Peyer's patch (tissue), 4 donors: ENCODE measurements around the gene SMS. TPM values are rescaled to one million over a fixed set of nuclear protein-coding genes. Genes with fewer than 3 reads are reported as not detected.

Experiments used
- DNase-seq, 3 donors: peaks; one replicate each; pipeline ENCODE4 v3.0.0-alpha.2; 2017 to 2019
- H3K27ac ChIP-seq, 4 donors: fragments of 200-600 bp; sonication (generic); one replicate each; pipeline ENCODE4 v1.5.1; 2016 to 2019
- H3K27me3 ChIP-seq, 2 donors: fragments of 200-600 bp; sonication (generic); one replicate each; pipeline ENCODE4 v1.5.1; 2019
- H3K36me3 ChIP-seq, 3 donors: fragments of 200-600 bp; sonication (generic); one replicate each; pipeline ENCODE4 v1.5.1; 2016 to 2019
- H3K4me1 ChIP-seq, 4 donors: fragments of 200-600 bp; sonication (generic); one replicate each; pipeline ENCODE4 v1.5.1; 2016 to 2019
- H3K4me3 ChIP-seq, 4 donors: fragments of 200-600 bp; sonication (generic); 1 replicate in 3 of 4; 2 replicates in 1 of 4; pipeline ENCODE4 v1.5.1; 2016 to 2019; ENCODE audit warnings: mild to moderate bottlenecking in 1 of 4
- H3K9me3 ChIP-seq, 4 donors: fragments of 200-600 bp; sonication (generic); one replicate each; pipeline ENCODE4 v1.5.1; 2016 to 2019; ENCODE audit warnings: mild to moderate bottlenecking in 1 of 4
- CTCF ChIP-seq, 6 experiments: fragments of 450-650 bp in 4 of 6; fragments of 200-600 bp in 2 of 6; sonication (generic) in 1 of 6; IDR thresholded peaks; one replicate each; pipeline ENCODE4 v1.5.1; 2017 to 2019; ENCODE audit warnings: antibody characterized with exemption in 6 of 6, mild to moderate bottlenecking in 3 of 6, moderate library complexity in 1 of 6
- POLR2A ChIP-seq, 2 donors: fragments of 450-650 bp; IDR thresholded peaks; one replicate each; pipeline ENCODE4 v1.5.1; 2017; ENCODE audit warnings: antibody characterized with exemption in 2 of 2, mild to moderate bottlenecking in 2 of 2, moderate library complexity in 2 of 2
- total RNA-seq, 4 donors: library from RNA; depleted of rRNA; stranded (reverse); fragments of >200 nt; gene quantifications; one replicate each; pipeline ENCODE4 v1.1.0, GENCODE V29; 2016

Gene SMS
- total RNA-seq, 4 donors from 2014 or later: 28.2 to 38.0 (median 30.1) TPM

GRCh38 chrX:22037911-22038537 is 97.5 kb downstream of the SMS start:
- H3K27ac ChIP-seq: no peak overlapping the region
- H3K4me1 ChIP-seq: no peaks in the 10 kb centered on the region
- no peaks in the 10 kb centered on the region for H3K9me3 ChIP-seq
- no peak overlapping the region for H3K4me3 ChIP-seq
- no peak for DNase-seq
- H3K36me3 ChIP-seq: no peaks in the 10 kb centered on the region
- TF ChIP-seq CTCF (IDR thresholded peaks at IDR 0.05) (no peak), POLR2A (IDR thresholded peaks at IDR 0.05) (no peak)
- H3K27me3 ChIP-seq: no peaks in the 10 kb centered on the region

GRCh38 chrX:22039541-22039940 is 99.0 kb downstream of the SMS start:
- Histone ChIP-seq H3K4me3 (no peak overlapping the region), H3K9me3 (no peaks in the 10 kb centered on the region), H3K36me3 (no peaks in the 10 kb centered on the region), H3K27me3 (no peaks in the 10 kb centered on the region), H3K27ac (no peak overlapping the region), H3K4me1 (no peaks in the 10 kb centered on the region)
- TF ChIP-seq POLR2A (IDR thresholded peaks at IDR 0.05) (no peak), CTCF (IDR thresholded peaks at IDR 0.05) (no peak)
- DNase-seq: no peak

GRCh38 chrX:22040184-22040583 is 99.7 kb downstream of the SMS start:
- no peaks in the 10 kb centered on the region for H3K9me3 ChIP-seq
- no peaks in the 10 kb centered on the region for H3K4me1 ChIP-seq
- H3K27me3 ChIP-seq: no peaks in the 10 kb centered on the region
- H3K27ac ChIP-seq: no peak overlapping the region
- no peak for TF ChIP-seq POLR2A (IDR thresholded peaks at IDR 0.05)
- no peak for TF ChIP-seq CTCF (IDR thresholded peaks at IDR 0.05)
- no peaks in the 10 kb centered on the region for H3K36me3 ChIP-seq
- DNase-seq: no peak
- no peak overlapping the region for H3K4me3 ChIP-seq

- H3K4me1 ChIP-seq: no peaks in the 10 kb centered on the region
- H3K36me3 ChIP-seq: no peaks in the 10 kb centered on the region
- no peak overlapping the region for H3K4me3 ChIP-seq
- no peak for TF ChIP-seq POLR2A (IDR thresholded peaks at IDR 0.05)
- TF ChIP-seq CTCF (IDR thresholded peaks at IDR 0.05): no peak
- no peak for DNase-seq
- H3K27ac ChIP-seq: no peak overlapping the region
- H3K9me3 ChIP-seq: no peaks in the 10 kb centered on the region
- H3K27me3 ChIP-seq: no peaks in the 10 kb centered on the region
Measured at GRCh38 chrX:22041907-22042530, 101.5 kb downstream of the SMS start.

- TF ChIP-seq POLR2A (IDR thresholded peaks at IDR 0.05) (no peak), CTCF (IDR thresholded peaks at IDR 0.05) (no peak)
Measured at GRCh38 chrX:22043872-22044271, 103.4 kb downstream of the SMS start.

More at GRCh38 chrX:22043872-22044271, 103.4 kb downstream of the SMS start:
- DNase-seq: no peak
- H3K4me1 ChIP-seq: no peaks in the 10 kb centered on the region
- no peaks in the 10 kb centered on the region for H3K27me3 ChIP-seq
- no peaks in the 10 kb centered on the region for H3K36me3 ChIP-seq
- H3K9me3 ChIP-seq: no peaks in the 10 kb centered on the region
- no peak overlapping the region for H3K4me3 ChIP-seq
- no peak overlapping the region for H3K27ac ChIP-seq

Other genes with a start within 250 kb of the SMS start
- gene SMPX, start 182.6 kb upstream of the SMS start, total RNA-seq: not detected
- 1 to 10 TPM; 5.0 to 7.8 (median 5.1) TPM for gene MBTPS2, start 101.1 kb upstream of the SMS start, total RNA-seq
- gene YY2, start 84.7 kb upstream of the SMS start, total RNA-seq: 10 to 100 TPM in 1 of 4 donors, 1 to 10 TPM in 2, under 1 TPM in 1; 0.35 to 17.3 (median 5.3) TPM
- gene PHEX, start 91.6 kb downstream of the SMS start, total RNA-seq: 10 to 100 TPM in 1 of 4 donors, 1 to 10 TPM in 2, not detected in 1; 2.4 to 20.7 (median 8.7) TPM